Measurements from ENCODE around the gene PRC1.

PRC1 gene

GRCh38 chr15:90959028-90959595 lies 35.2 kb downstream of the PRC1 start:
- no peak for DNase-seq
- intact Hi-C loops (cut with DNase I), result loop anchor here (5.0 to 10.0 kb wide), 3 partner anchors 66 to 313 kb away; partner anchors contain the start of gene VPS33B

DNA sequence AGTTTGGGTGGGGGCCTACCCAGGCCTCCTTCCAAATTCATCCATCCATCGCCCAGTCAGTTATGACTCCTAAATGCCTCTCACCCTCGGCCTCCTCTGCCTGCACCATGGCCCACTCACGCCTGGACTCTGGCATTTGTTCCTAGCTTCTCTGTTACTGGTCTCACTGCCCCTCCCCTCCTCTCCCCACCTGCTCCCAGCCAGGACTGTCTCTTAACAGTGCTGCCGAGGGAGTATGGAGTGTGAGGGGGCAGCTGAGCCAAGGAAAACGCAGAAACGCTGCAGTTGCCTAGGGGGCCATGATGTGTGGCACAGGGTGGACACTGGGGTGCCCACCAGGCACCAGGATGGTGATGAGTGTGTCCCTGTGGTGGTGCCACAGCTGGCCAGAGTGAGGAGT lies 36.5 kb downstream of the PRC1 start:
- intact Hi-C loops (cut with DNase I), result loop anchor here (5.0 to 10.0 kb wide), 3 partner anchors 67 to 315 kb away; partner anchors contain the start of gene VPS33B

GRCh38 chr15:90957031-90957790 lies 37.1 kb downstream of the PRC1 start:
- peak in 22 of 42 donors; percentile 16 to 61 (median 32) for DNase-seq
- intact Hi-C loops (cut with DNase I), result loop anchor here (5.0 to 10.0 kb wide), 3 partner anchors 68 to 315 kb away; partner anchors contain the start of gene VPS33B

More for the DNA sequence above, 36.5 kb downstream of the PRC1 start:
- DNase-seq, result peak in 3 of 42 donors; percentile 9 to 27 (median 18)

DNA sequence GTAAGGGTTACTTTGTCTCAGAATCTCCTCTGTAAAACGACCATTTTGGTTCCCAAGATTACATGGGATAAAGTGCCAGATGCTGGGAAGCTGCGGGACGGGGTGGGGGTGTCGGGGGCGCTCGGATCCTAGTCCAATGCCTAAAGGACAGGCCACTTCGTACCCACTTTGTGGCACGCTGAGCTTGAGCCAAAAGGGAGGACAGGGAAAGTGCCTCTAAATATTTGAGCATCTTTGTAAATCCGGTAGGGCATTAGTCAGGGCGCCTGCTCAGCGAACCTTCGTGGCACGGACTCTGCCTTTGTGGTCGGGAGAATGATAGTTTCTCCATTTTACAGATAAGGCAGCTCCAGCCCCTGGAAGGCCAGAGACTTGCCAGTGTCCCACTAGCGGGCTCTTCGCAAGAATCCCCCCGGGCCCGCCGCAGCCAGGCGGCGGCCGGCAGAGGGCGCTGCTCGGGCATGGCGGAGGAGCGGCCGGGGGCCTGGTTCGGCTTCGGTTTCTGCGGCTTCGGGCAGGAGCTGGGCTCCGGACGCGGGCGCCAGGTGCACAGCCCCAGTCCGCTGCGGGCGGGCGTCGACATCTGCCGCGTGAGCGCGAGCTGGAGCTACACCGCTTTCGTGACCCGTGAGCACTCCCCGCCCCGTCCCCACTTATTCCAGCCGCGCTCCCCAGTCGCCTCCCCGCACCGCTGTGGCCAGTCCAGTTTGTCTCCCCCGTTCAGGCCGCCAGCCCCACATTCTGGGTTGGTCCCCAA lies 37.9 kb downstream of the PRC1 start:
- intact Hi-C loops (cut with DNase I), result loop anchor here (5.0 to 10.0 kb wide), 3 partner anchors 68 to 316 kb away; partner anchors contain the start of gene VPS33B
- DNase-seq, result peak in 41 of 42 donors; percentile 49 to 90 (median 80)

DNA sequence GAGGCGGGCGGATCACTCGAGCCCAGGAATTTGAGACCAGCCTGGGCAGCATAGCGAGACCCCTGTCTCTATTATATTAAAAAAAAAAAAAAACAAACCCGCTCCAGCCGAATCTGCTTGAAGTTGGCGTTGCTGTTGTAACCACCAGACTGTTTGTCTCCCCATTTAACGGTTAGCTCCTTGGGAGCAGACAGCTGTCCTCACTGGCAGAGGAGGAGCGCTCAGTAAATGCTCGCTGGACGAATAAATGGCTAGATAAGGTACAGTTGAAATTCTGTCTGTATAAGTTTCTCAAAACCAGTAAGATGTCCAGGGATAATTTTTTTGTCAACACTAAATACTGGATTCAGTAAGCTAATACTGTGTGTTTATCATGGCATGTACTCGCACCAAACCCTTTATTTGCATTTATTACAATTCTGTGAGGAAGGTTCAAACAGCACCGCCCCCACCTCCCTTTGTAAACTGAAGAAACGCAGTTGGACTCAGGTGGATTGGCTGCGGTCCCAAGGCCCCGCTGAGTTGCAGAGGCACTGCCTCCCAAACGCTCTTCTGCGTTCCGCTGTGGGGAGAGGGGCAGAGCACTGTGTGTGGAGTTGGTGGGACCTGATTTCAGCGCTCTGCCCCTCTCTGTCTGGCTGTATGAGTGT lies 38.6 kb downstream of the PRC1 start:
- intact Hi-C loops (cut with DNase I), result loop anchor here (5.0 to 10.0 kb wide), 3 partner anchors 69 to 317 kb away; partner anchors contain the start of gene VPS33B
- DNase-seq, result no peak

GRCh38 chr15:90954712-90955623 lies 39.4 kb downstream of the PRC1 start, which contains the start of gene RCCD1:
TSS of gene RCCD1 (plus strand) at chr15:90954884. CDS start at chr15:90956735, 1,851 bp downstream.
- intact Hi-C loops (cut with DNase I), result loop anchor here (5.0 to 10.0 kb wide), 3 partner anchors 70 to 317 kb away; partner anchors contain the start of gene VPS33B
- peak; percentile 94 to 99 (median 97) for DNase-seq

DNA sequence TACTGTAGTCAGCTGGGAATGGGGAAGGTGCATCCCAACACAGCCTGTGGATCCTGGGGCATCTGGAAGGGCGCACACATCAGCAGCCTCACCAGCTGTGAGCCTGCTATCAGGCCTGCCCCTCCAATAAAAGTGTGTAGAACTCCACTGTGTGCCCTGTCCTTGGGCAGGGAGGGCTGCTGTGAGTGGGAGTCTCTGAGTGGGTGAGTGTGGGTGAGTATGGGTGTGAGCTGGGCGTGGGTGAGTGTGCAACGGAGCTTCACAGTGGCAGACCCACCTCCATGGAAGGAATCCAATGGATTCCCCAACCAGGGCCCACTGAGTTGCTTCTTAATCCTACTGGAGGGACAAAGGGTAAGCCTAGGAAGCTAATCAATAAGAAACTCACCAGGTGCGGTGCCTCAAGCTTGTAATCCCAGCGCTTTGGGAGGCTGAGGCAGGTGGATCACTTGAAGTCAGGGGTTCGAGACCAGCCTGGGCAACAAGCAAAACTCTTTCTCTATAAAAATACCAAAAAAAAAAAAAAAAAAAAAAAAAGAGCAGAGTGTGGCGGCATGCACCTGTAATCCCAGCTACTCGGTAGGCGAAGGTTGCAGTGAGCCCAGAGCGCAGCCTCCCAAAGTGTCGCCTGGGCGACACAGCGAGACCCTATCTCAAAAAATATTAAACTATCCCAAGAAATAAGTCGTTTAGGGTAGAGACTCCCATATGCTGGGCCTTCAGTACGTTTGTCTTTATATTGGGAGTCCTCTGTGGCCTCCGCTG lies 40.2 kb downstream of the PRC1 start:
- intact Hi-C loops (cut with DNase I), result loop anchor here (10.0 kb wide), 1 partner anchor 71 kb away; the partner anchor contains the start of gene VPS33B
- no peak for DNase-seq

DNA sequence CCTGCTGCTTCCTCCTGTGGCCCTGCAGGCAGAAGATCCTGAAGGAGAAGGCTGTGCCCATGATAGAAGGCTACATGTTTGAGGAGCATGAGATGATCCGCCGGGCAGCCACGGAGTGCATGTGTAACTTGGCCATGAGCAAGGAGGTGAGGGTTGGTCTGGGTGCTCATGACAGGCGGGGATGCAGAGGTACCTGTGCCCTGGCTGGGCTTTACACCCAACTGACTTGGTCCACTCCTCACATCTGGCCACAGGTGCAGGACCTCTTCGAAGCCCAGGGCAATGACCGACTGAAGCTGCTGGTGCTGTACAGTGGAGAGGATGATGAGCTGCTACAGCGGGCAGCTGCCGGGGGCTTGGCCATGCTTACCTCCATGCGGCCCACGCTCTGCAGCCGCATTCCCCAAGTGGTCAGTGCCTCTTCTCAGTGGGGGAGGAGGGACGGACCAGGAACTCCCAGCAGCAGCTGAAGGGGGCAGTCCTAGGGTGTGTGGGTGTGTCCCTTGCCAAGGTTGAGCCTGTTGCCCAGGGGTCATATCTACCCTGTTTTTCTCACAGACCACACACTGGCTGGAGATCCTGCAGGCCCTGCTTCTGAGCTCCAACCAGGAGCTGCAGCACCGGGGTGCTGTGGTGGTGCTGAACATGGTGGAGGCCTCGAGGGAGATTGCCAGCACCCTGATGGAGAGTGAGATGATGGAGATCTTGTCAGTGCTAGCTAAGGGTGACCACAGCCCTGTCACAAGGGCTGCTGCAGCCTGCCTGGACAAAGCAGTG lies 41.2 kb downstream of the PRC1 start:
- no peak for DNase-seq
- intact Hi-C loops (cut with DNase I), result loop anchor here (10.0 kb wide), 1 partner anchor 72 kb away; the partner anchor contains the start of gene VPS33B

DNA sequence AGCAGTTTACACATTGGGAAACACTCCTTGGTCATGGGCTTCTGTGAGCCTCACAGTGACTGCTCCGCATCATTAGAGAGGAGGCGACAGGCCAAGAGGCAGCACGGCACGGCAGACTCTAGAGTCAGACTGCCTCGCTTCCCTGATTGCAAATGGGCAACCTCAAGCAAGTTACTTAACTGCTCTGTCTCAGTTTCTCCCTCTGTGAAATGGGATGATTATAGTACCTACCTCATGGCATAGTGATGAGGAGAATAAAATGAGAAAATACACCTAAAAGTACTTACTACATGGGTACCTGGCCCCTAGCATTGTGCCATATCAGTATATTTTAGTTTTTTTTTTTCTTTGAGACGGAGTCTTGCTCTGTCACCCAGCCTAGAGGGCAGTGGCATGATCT lies 43.7 kb downstream of the PRC1 start:
- no peak for DNase-seq
- intact Hi-C loops (cut with DNase I), result loop anchor here (10.0 kb wide), 1 partner anchor 74 kb away; the partner anchor contains the start of gene VPS33B

GRCh38 chr15:90949979-90950675 lies 44.2 kb downstream of the PRC1 start:
- DNase-seq, result no peak
- intact Hi-C loops (cut with DNase I), result loop anchor here (10.0 kb wide), 1 partner anchor 75 kb away; the partner anchor contains the start of gene VPS33B

DNA sequence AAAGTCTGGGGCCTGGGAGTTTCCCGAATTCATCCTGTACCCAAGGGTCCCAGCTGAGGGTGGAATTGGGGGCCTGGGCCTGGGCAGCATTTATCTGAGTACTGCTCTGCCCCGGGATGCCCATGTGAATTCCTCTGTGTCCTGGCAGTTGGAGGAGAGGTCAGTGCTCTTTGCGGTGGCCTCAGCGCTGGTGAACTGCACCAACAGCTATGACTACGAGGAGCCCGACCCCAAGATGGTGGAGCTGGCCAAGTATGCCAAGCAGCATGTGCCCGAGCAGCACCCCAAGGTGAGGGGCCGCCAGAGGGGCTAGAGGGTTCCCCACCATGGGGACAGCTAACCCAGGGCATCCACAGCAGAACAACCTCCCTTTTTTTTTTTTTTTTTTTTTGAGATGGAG lies 45.8 kb downstream of the PRC1 start:
- intact Hi-C loops (cut with DNase I), result no loop called here

DNA sequence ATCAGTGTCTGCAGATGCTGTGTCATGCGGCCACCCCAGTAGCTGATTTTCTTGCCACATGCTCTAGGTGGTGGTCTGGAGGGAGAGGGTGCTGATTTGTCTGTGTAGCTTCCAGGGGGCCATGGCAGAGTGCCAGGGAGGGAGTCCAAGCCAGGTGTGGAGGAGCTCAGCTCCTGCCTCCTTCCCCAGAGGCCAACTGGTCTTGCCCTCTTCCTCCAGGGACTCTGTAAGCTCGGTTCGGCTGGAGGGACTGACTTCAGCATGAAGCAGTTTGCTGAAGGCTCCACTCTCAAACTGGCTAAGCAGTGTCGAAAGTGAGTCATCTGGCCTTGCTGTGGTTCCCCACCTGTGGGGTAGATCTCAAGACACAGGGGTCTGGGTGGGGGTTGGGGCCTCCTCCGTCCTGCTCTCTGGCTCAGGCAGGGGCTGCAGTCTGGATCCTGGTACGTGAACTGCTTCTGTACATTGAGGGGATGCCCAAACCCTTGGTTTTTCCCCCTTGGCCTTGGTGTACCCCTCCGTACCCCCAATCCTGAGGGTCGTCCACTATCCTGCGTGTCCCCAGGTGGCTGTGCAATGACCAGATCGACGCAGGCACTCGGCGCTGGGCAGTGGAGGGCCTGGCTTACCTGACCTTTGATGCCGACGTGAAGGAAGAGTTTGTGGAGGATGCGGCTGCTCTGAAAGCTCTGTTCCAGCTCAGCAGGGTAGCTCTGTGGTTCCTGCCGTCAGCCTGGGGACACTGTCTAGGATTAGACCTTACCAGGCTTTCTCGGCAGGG lies 46.6 kb downstream of the PRC1 start:
- intact Hi-C loops (cut with DNase I), result no loop called here
- DNase-seq, result no peak

More for the DNA sequence above, 45.8 kb downstream of the PRC1 start:
- DNase-seq, result no peak

DNA sequence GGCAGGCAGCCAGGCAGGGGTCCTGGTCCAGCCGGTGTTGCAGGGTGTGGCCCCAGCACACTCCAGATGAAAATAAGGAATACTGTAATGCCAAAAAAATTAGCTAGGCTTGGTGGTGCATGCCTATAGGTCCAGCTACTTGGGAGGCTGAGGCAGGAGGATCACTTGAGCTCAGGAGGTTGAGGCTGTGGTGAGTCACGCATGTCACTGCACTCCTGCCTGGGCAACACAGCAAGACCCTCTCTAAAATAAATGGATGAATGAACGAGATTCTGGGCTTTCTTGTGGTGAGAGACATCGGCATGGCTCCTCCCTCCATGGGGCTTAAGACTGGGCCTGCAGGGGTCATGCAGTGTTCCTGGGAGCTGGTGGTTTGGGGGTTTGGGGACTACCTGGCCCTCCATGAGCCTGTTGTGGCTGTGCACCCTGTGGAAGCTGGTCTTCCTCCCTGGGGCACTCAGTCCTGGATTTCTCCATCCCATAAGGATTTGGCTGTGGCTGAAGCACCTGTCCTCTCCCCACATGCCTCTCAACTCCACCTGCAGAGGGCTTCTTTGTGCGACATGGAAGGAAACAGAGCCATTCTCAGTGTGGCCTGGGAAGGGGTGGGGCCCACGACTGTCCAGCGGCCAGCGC lies 47.3 kb downstream of the PRC1 start:
- intact Hi-C loops (cut with DNase I), result no loop called here
- DNase-seq, result no peak

DNA sequence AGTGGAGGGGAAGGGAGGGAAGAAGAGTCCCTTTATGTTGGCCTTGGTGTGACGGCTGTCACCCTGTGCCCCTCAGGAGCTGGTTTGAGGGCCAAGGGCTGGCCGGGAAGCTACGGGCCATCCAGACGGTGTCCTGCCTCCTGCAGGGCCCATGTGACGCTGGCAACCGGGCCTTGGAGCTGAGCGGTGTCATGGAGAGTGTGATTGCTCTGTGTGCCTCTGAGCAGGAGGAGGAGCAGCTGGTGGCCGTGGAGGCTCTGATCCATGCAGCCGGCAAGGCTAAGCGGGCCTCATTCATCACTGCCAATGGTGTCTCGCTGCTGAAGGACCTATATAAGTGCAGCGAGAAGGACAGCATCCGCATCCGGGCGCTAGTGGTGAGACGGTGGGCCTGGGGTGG lies 47.8 kb downstream of the PRC1 start:
- DNase-seq, result no peak
- intact Hi-C loops (cut with DNase I), result no loop called here
